Smooth muscle cell (in vitro differentiated cells): ENCODE results near the gene MOK. TPM values are rescaled to one million over a fixed set of nuclear protein-coding genes. Genes with fewer than 3 reads are reported as not detected.

ENCODE experiments used
- DNase-seq: peaks from one replicate; lab custom pipeline; 2025; ENCODE audit not compliant: unreplicated experiment; lab: John Stamatoyannopoulos, UW
- H2AFZ ChIP-seq: fragments of 200-600 bp; sonication (generic); 2 replicates; pipeline ENCODE4 v1.6.0; 2016; ENCODE audit warnings: antibody characterized with exemption, low read depth, mild to moderate bottlenecking
- H3F3A ChIP-seq: fragments of 200-600 bp; sonication (generic); 2 replicates; pipeline ENCODE4 v1.6.0; 2017; ENCODE audit warnings: antibody characterized with exemption, low read depth
- H3K27ac ChIP-seq: fragments of 200-600 bp; sonication (generic); 2 replicates; pipeline ENCODE4 v1.5.1; 2016; ENCODE audit warnings: low read depth, mild to moderate bottlenecking
- H3K27me3 ChIP-seq: fragments of 200-600 bp; sonication (generic); 2 replicates; pipeline ENCODE4 v1.6.1; 2016; ENCODE audit warnings: low read depth, mild to moderate bottlenecking
- H3K36me3 ChIP-seq: fragments of 200-600 bp; sonication (generic); 2 replicates; pipeline ENCODE4 v1.5.1; 2016; ENCODE audit warnings: low read depth
- H3K4me1 ChIP-seq: fragments of 200-600 bp; sonication (generic); 2 replicates; pipeline ENCODE4 v1.5.1; 2016; ENCODE audit warnings: low read depth
- H3K4me2 ChIP-seq: fragments of 200-600 bp; sonication (generic); 2 replicates; pipeline ENCODE4 v1.6.0; 2016; ENCODE audit warnings: mild to moderate bottlenecking
- H3K4me3 ChIP-seq: fragments of 200-600 bp; sonication (generic); 2 replicates; pipeline ENCODE4 v1.5.1; 2016; ENCODE audit warnings: mild to moderate bottlenecking
- H3K79me2 ChIP-seq: fragments of 200-600 bp; sonication (generic); 2 replicates; pipeline ENCODE4 v1.6.0; 2016; ENCODE audit warnings: low read depth, mild to moderate bottlenecking
- H3K9ac ChIP-seq: fragments of 200-600 bp; sonication (generic); 2 replicates; pipeline ENCODE4 v1.6.0; 2016; ENCODE audit warnings: low read depth
- H3K9me3 ChIP-seq: fragments of 200-600 bp; sonication (generic); replicated peaks from 2 replicates; pipeline ENCODE4 v1.5.1; 2016; ENCODE audit warnings: low read depth
- H4K20me1 ChIP-seq: fragments of 200-600 bp; sonication (generic); 2 replicates; pipeline ENCODE4 v1.6.0; 2016; ENCODE audit warnings: low read depth
- CTCF ChIP-seq: fragments of 200-600 bp; sonication (generic); IDR thresholded peaks from 2 replicates; pipeline ENCODE4 v1.5.1; 2017; ENCODE audit warnings: borderline replicate concordance, mild to moderate bottlenecking, antibody characterized with exemption; ENCODE audit not compliant: insufficient read depth, poor library complexity, severe bottlenecking
- WGBS: methylation state at CpG from one replicate; pipeline ENCODE4 v1.1.7; 2016; ENCODE audit warnings: low lambda C conversion rate; 5-methylcytosine and 5-hydroxymethylcytosine counted together
- polyA plus RNA-seq: library from polyadenylated mRNA; unstranded; fragments of >200 nt; fragmentation: Nextera tagmentation; extraction: Ambion mirVana; gene quantifications from 2 replicates; pipeline ENCODE4 v1.2.1, GENCODE V29; 2016
- total RNA-seq: library from RNA; depleted of rRNA; stranded (reverse); fragments of >200 nt; gene quantifications from 2 replicates; pipeline ENCODE4 v1.2.3, GENCODE V29; 2014

The MOK gene
- total and polyA plus RNA-seq, 2 experiments from 2014 or later, result 4.7 to 6.4 TPM

DNA sequence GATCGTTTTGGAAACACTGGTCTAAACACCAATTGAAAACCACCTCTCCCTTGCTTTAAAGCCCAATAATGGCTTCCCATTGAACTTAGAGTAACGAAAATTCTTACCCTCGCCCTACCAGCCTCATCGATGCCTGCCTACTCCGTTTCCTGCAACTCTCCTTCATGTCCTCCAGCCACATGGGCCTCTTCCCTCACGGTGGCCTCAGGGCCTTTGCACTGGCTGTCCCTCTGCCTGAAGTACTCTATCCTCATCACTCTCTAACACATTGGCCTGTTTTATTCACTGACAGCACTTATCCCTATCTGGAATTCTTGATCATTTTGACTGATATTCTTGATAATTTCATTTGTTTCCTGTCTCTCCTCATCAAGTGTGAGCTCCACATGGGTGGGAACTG lies 46.8 kb downstream of the MOK start:
- WGBS, result 96% methylated on average over 6 of the region's 6 CpGs
- H3K4me3 ChIP-seq, result no peak overlapping the region
- no peak overlapping the region for H3K4me2 ChIP-seq
- H3F3A ChIP-seq, result no peaks in the 10 kb centered on the region
- H3K9ac ChIP-seq, result no peak overlapping the region
- H3K27ac ChIP-seq, result no peak overlapping the region
- H4K20me1 ChIP-seq, result no peaks in the 10 kb centered on the region
- H3K79me2 ChIP-seq, result no peaks in the 10 kb centered on the region
- H3K4me1 ChIP-seq, result peaks cover 3% of the 10 kb centered on the region
- no peaks in the 10 kb centered on the region for H3K36me3 ChIP-seq
- no peak for TF ChIP-seq CTCF
- DNase-seq, result no peak
- H2AFZ ChIP-seq, result no peak overlapping the region
- no peaks in the 10 kb centered on the region for H3K27me3 ChIP-seq
- no peaks in the 10 kb centered on the region for H3K9me3 ChIP-seq

DNA sequence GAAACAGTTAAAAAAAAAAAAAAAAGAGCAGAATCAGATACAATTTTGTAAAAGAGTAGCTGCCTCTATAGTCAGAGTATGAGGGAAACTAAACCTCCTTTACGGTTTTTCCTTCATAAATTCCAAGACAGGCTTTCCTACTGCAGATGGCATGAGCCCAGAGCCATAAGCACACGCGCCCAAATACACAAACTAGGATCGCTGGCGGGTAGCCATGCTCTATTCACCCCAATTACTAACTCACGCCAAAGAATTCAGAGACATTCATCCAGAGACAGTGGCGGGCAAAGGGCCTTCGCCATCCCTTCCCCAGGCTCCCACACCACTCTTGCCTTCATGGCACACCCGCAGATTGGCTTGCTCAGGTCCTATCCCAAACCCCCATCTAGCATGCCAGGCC lies 48.2 kb downstream of the MOK start:
- no peak overlapping the region for H3K9ac ChIP-seq
- H3K4me1 ChIP-seq, result no peaks in the 10 kb centered on the region
- no peak overlapping the region for H3K27ac ChIP-seq
- no peaks in the 10 kb centered on the region for H3K9me3 ChIP-seq
- H4K20me1 ChIP-seq, result no peaks in the 10 kb centered on the region
- H3K79me2 ChIP-seq, result no peaks in the 10 kb centered on the region
- no peaks in the 10 kb centered on the region for H3K27me3 ChIP-seq
- no peaks in the 10 kb centered on the region for H3F3A ChIP-seq
- no peak for DNase-seq
- no peak overlapping the region for H2AFZ ChIP-seq
- H3K4me3 ChIP-seq, result no peak overlapping the region
- TF ChIP-seq CTCF, result no peak
- WGBS, result 92% methylated on average over 9 of the region's 9 CpGs
- H3K36me3 ChIP-seq, result no peaks in the 10 kb centered on the region
- H3K4me2 ChIP-seq, result no peak overlapping the region

DNA sequence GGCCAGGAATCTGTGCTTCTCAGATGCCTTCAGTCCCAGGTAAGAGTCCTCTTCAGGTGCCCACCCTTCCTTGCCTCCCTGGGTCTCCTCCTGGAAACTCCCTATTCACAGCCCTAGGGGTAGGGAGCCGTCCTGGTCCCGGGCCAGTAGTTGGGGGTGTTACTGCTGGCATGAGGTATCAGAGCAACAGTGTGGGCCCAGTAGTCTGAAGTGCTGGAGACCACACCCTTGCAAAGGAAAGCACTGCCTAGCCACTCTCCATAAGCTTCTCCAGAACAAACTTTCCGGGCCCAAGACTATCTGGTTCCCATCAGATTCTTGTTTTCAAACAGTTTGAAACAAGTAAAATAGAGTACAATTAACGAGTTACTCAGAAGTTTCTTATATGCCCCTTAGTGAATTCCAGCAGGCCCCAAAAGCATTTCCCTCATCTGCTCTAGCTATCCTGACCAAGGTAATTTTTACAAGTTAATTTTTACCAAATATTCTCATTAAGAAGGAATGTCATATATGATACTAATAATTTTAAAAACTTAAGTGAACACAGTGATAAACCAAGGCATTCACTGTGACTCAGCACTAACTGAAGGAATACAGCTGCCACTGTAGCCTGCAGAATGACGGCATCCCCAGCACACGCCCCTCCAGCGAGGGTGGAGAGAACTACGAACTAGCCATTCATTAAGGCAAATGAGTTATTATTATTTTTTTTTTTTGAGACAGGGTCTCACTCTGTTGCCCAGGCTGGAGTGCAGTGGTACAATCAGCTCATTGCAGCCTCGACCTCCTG lies 49.4 kb downstream of the MOK start:
- Histone ChIP-seq H2AFZ (peak overlapping the region; percentile 34), H3F3A (no peaks in the 10 kb centered on the region), H3K27me3 (no peaks in the 10 kb centered on the region), H3K9me3 (no peaks in the 10 kb centered on the region), H3K9ac (peak overlapping the region; percentile 55), H3K79me2 (no peaks in the 10 kb centered on the region), H3K4me1 (no peaks in the 10 kb centered on the region), H3K4me3 (no peak overlapping the region), H3K27ac (peak overlapping the region; percentile 86), H3K36me3 (no peaks in the 10 kb centered on the region), H4K20me1 (no peaks in the 10 kb centered on the region), H3K4me2 (peak overlapping the region; percentile 34)
- no peak for TF ChIP-seq CTCF
- DNase-seq, result no peak
- WGBS, result 55% methylated on average over 9 of the region's 9 CpGs
